B cell (primary cell): ENCODE measurements around the gene PAM16.

ENCODE experiments used
- CTCF ChIP-seq: fragments of 200-600 bp; IDR thresholded peaks from one replicate; pipeline ENCODE4 v1.8.0; 2022; ENCODE audit warnings: antibody characterized with exemption, mild to moderate bottlenecking
- EZH2 ChIP-seq: IDR thresholded peaks from 2 replicates; pipeline ENCODE4 v1.6.1; 2012; ENCODE audit warnings: borderline replicate concordance, low read depth, mild to moderate bottlenecking, moderate library complexity, low read length; ENCODE audit not compliant: insufficient read depth, poor library complexity, severe bottlenecking

- TF ChIP-seq CTCF, result no peak
- TF ChIP-seq EZH2, result no peak
These were observed 5.0 kb downstream of the PAM16 start for GRCh38 chr16:4345836-4346781.
